ENCODE measurements around the gene AGPAT3.

Gene AGPAT3

GRCh38 chr21:43824333-43825241 lies 40.4 kb upstream of the AGPAT3 start:
- no peaks in the 10 kb centered on the region for H3K9me3 ChIP-seq (ENCODE audit: control insufficient read depth, low read length)
- TF ChIP-seq, protein P1, sequence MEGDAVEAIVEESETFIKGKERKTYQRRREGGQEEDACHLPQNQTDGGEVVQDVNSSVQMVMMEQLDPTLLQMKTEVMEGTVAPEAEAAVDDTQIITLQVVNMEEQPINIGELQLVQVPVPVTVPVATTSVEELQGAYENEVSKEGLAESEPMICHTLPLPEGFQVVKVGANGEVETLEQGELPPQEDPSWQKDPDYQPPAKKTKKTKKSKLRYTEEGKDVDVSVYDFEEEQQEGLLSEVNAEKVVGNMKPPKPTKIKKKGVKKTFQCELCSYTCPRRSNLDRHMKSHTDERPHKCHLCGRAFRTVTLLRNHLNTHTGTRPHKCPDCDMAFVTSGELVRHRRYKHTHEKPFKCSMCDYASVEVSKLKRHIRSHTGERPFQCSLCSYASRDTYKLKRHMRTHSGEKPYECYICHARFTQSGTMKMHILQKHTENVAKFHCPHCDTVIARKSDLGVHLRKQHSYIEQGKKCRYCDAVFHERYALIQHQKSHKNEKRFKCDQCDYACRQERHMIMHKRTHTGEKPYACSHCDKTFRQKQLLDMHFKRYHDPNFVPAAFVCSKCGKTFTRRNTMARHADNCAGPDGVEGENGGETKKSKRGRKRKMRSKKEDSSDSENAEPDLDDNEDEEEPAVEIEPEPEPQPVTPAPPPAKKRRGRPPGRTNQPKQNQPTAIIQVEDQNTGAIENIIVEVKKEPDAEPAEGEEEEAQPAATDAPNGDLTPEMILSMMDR (IDR thresholded peaks at IDR 0.05): no peak
- H3K36me3 ChIP-seq (ENCODE audit: control insufficient read depth, insufficient read depth, low read length): no peaks in the 10 kb centered on the region
- H3K4me3 ChIP-seq (ENCODE audit: low read depth, low read length): no peak overlapping the region
- H3K4me1 ChIP-seq: peaks cover 5% of the 10 kb centered on the region
- no peak overlapping the region for H3K27ac ChIP-seq
- no peak overlapping the region for H3K9ac ChIP-seq
- H3K4me2 ChIP-seq (ENCODE audit: low read length): no peak overlapping the region
- no peaks in the 10 kb centered on the region for H3K27me3 ChIP-seq (ENCODE audit: control insufficient read depth, insufficient read depth, low read length)
- no peaks in the 10 kb centered on the region for H3K79me2 ChIP-seq
- H2AFZ ChIP-seq: no peak overlapping the region

- Histone ChIP-seq H3K9me3 (ENCODE audit: control insufficient read depth, low read length) (no peaks in the 10 kb centered on the region), H3K79me2 (no peaks in the 10 kb centered on the region), H3K36me3 (ENCODE audit: control insufficient read depth, insufficient read depth, low read length) (no peaks in the 10 kb centered on the region), H3K4me1 (peaks cover 5% of the 10 kb centered on the region), H3K9ac (no peak overlapping the region), H3K27me3 (ENCODE audit: control insufficient read depth, insufficient read depth, low read length) (no peaks in the 10 kb centered on the region), H3K4me3 (ENCODE audit: low read depth, low read length) (no peak overlapping the region), H3K27ac (no peak overlapping the region), H2AFZ (no peak overlapping the region), H3K4me2 (ENCODE audit: low read length) (no peak overlapping the region)
- TF ChIP-seq, protein P1 (IDR thresholded peaks at IDR 0.05): no peak
Observed at GRCh38 chr21:43825242-43825935, 39.6 kb upstream of the AGPAT3 start.

GRCh38 chr21:43825936-43826622 lies 38.9 kb upstream of the AGPAT3 start:
- H3K27me3 ChIP-seq (ENCODE audit: control insufficient read depth, insufficient read depth, low read length): no peaks in the 10 kb centered on the region
- no peak overlapping the region for H3K9ac ChIP-seq
- H3K4me1 ChIP-seq: peaks cover 5% of the 10 kb centered on the region
- H2AFZ ChIP-seq: peak overlapping the region; percentile 34
- TF ChIP-seq, protein P1 (IDR thresholded peaks at IDR 0.05): peak; percentile 27
- no peaks in the 10 kb centered on the region for H3K79me2 ChIP-seq
- peak overlapping the region; percentile 56 for H3K27ac ChIP-seq
- no peak overlapping the region for H3K4me3 ChIP-seq (ENCODE audit: low read depth, low read length)
- no peaks in the 10 kb centered on the region for H3K9me3 ChIP-seq (ENCODE audit: control insufficient read depth, low read length)
- no peaks in the 10 kb centered on the region for H3K36me3 ChIP-seq (ENCODE audit: control insufficient read depth, insufficient read depth, low read length)
- peak overlapping the region; percentile 34 for H3K4me2 ChIP-seq (ENCODE audit: low read length)

- Histone ChIP-seq H3K36me3 (ENCODE audit: control insufficient read depth, insufficient read depth, low read length) (no peaks in the 10 kb centered on the region), H3K9me3 (ENCODE audit: control insufficient read depth, low read length) (no peaks in the 10 kb centered on the region), H3K79me2 (no peaks in the 10 kb centered on the region), H3K27ac (peak overlapping the region; percentile 56), H3K4me1 (peaks cover 5% of the 10 kb centered on the region), H2AFZ (peak overlapping the region; percentile 34), H3K9ac (no peak overlapping the region), H3K4me2 (ENCODE audit: low read length) (peak overlapping the region; percentile 34), H3K4me3 (ENCODE audit: low read depth, low read length) (no peak overlapping the region), H3K27me3 (ENCODE audit: control insufficient read depth, insufficient read depth, low read length) (no peaks in the 10 kb centered on the region)
- TF ChIP-seq, protein P1 (IDR thresholded peaks at IDR 0.05): no peak
Observed at GRCh38 chr21:43826623-43826974, 38.4 kb upstream of the AGPAT3 start.

Data from parathyroid adenoma (tissue), 2 donors.